Measurements from ENCODE around the gene KIAA0319L. TPM values are rescaled to one million over a fixed set of nuclear protein-coding genes. Genes with fewer than 3 reads are reported as not detected.

Gene KIAA0319L
- total and polyA plus RNA-seq, 4 donors = 27.0 to 107 (median 27.9) TPM

- TF ChIP-seq ATF3 (IDR thresholded peaks at IDR 0.05) (no peak), JUND (IDR thresholded peaks at IDR 0.05) (no peak), RXRA (IDR thresholded peaks at IDR 0.05) (no peak)
- DNase-seq (ENCODE audit: low spot score) = no peak
- no peaks in the 10 kb centered on the region for H3K27me3 ChIP-seq (ENCODE audit: control insufficient read depth in 4 of 4, insufficient read depth in 4 of 4, low read length in 3 of 4)
- H3K27ac ChIP-seq (ENCODE audit: low read depth in 1 of 2, low read length in 2 of 2) = no peak overlapping the region
- H3K9ac ChIP-seq (ENCODE audit: low read depth in 1 of 2, low read length in 2 of 2) = no peak overlapping the region
- WGBS = 76% methylated on average over 6 of the region's 6 CpGs
- H3K36me3 ChIP-seq (ENCODE audit: control insufficient read depth in 4 of 4, insufficient read depth in 3 of 4, low read depth in 1 of 4, low read length in 3 of 4) = peaks cover 0 to 4% (median 1%) of the 10 kb centered on the region in 4 donors
- H3K9me3 ChIP-seq (ENCODE audit: control insufficient read depth in 4 of 4, low read length in 3 of 4) = no peaks in the 10 kb centered on the region
- no peak overlapping the region for H3K4me3 ChIP-seq (ENCODE audit: low read depth in 1 of 3, low read length in 3 of 3)
- H3K4me1 ChIP-seq (ENCODE audit: control insufficient read depth in 4 of 4, insufficient read depth in 4 of 4, low read length in 3 of 4) = peaks cover 0 to 14% (median 5%) of the 10 kb centered on the region in 4 donors
These were observed 18.0 kb downstream of the KIAA0319L start for GRCh38 chr1:35539073-35539823.

GRCh38 chr1:35537806-35538205 lies 19.4 kb downstream of the KIAA0319L start:
- TF ChIP-seq RAD21 (IDR thresholded peaks at IDR 0.05) (no peak), RXRA (IDR thresholded peaks at IDR 0.05) (no peak), FOXA1 (IDR thresholded peaks at IDR 0.05) (no peak), REST (IDR thresholded peaks at IDR 0.05) (no peak), HNF4A (conservative IDR thresholded peaks at IDR 0.05) (no peak), YY1 (IDR thresholded peaks at IDR 0.05) (no peak), EGR1 (IDR thresholded peaks at IDR 0.05; ENCODE audit: low read depth in 2 of 2) (no peak), ATF3 (IDR thresholded peaks at IDR 0.05) (no peak), NR2F2 (IDR thresholded peaks at IDR 0.05) (no peak), TAF1 (conservative IDR thresholded peaks at IDR 0.05) (no peak), ZBTB33 (IDR thresholded peaks at IDR 0.05) (no peak)
- Histone ChIP-seq H3K4me3 (ENCODE audit: low read depth in 1 of 3, low read length in 3 of 3) (no peak overlapping the region), H3K27me3 (ENCODE audit: control insufficient read depth in 4 of 4, insufficient read depth in 4 of 4, low read length in 3 of 4) (no peaks in the 10 kb centered on the region), H3K27ac (ENCODE audit: low read depth in 1 of 2, low read length in 2 of 2) (no peak overlapping the region), H3K9ac (ENCODE audit: low read depth in 1 of 2, low read length in 2 of 2) (no peak overlapping the region), H3K9me3 (ENCODE audit: control insufficient read depth in 4 of 4, low read length in 3 of 4) (no peaks in the 10 kb centered on the region), H3K4me1 (ENCODE audit: control insufficient read depth in 4 of 4, insufficient read depth in 4 of 4, low read length in 3 of 4) (peaks cover 0 to 14% (median 5%) of the 10 kb centered on the region in 4 donors), H3K36me3 (ENCODE audit: control insufficient read depth in 4 of 4, insufficient read depth in 3 of 4, low read depth in 1 of 4, low read length in 3 of 4) (peaks cover 0 to 4% (median 1%) of the 10 kb centered on the region in 4 donors)
- 96% methylated on average over 1 of the region's 1 CpG for WGBS
- DNase-seq (ENCODE audit: low spot score) = no peak

Data from liver (tissue), 9 donors.